Measurements from ENCODE around the gene DEGS2. TPM values are rescaled to one million over a fixed set of nuclear protein-coding genes. Genes with fewer than 3 reads are reported as not detected.
A peak's percentile ranks its signal among the peaks of the same experiment; 100 is the strongest.

The DEGS2 gene
- total and polyA plus RNA-seq, 2 donors (not counting 1 experiment from before 2014, with no cell fraction given), result 0.82 to 6.4 TPM

GRCh38 chr14:100192672-100193416 is 33.4 kb upstream of the DEGS2 start:
- H4K20me1 ChIP-seq (ENCODE audit: control insufficient read depth, insufficient read depth, low read length, poor library complexity, severe bottlenecking), result no peaks in the 10 kb centered on the region
- TF ChIP-seq EZH2 (IDR thresholded peaks at IDR 0.05; ENCODE audit: borderline replicate concordance, insufficient read depth, low read depth, low read length, poor library complexity, severe bottlenecking), result no peak
- TF ChIP-seq CTCF (IDR thresholded peaks at IDR 0.05), result peak; percentile 94
- H3K4me3 Mint-ChIP-seq, result peak overlapping the region; percentile 76
- no peaks in the 10 kb centered on the region for H3K9me3 Mint-ChIP-seq (ENCODE audit: insufficient read depth)
- ATAC-seq (ENCODE audit: low read depth) (peak; percentile 98), DNase-seq (peak; percentile 100)
- peak overlapping the region; percentile 3 to 63 (median 52) for H3K4me3 ChIP-seq (ENCODE audit: control extremely low read depth in 1 of 5, extremely low read depth in 1 of 5, insufficient read depth in 1 of 5, low read depth in 2 of 5, low read length in 4 of 5)
- no peaks in the 10 kb centered on the region for H3K27me3 ChIP-seq (replicated peaks in 1 of 4; ENCODE audit: control extremely low read depth in 1 of 4, control insufficient read depth in 3 of 4, insufficient read depth in 4 of 4, low read length in 3 of 4)
- ChIA-PET POLR2A (interaction anchor here (0.6 to 1.4 kb wide), 7 partner anchors 22 to 210 kb away, joined by 3 to 6 read pairs (median 4); partner anchors contain the start of gene EVL), CTCF (interaction anchor here (0.7 to 4.3 kb wide), 50 partner anchors 13 to 221 kb away, joined by 3 to 85 read pairs (median 4); partner anchors contain the start of genes DEGS2, EVL and WDR25)
- peaks cover 4% of the 10 kb centered on the region for H3K79me2 ChIP-seq (ENCODE audit: control insufficient read depth, insufficient read depth, low read length)
- no peaks in the 10 kb centered on the region for H3K27me3 Mint-ChIP-seq
- no peaks in the 10 kb centered on the region for H3K36me3 ChIP-seq (replicated peaks in 1 of 2; ENCODE audit: control extremely low read depth in 1 of 2, control insufficient read depth in 1 of 2, extremely low read depth in 1 of 2, insufficient read depth in 2 of 2, low read length in 1 of 2)
- H2AFZ ChIP-seq (ENCODE audit: insufficient read depth, low read depth, low read length, poor library complexity, severe bottlenecking), result peak overlapping the region; percentile 99
- intact Hi-C loops (cut with micrococcal nuclease), result loop anchor here (1.0 to 2.0 kb wide), 11 partner anchors 21 to 211 kb away; partner anchors contain the start of genes DEGS2, EVL and WDR25
- H3K4me2 ChIP-seq (replicated peaks; ENCODE audit: low read depth, low read length, poor library complexity, severe bottlenecking), result peak overlapping the region; percentile 88
- under 1% methylated on average over 61 of the region's 62 CpGs for WGBS (ENCODE audit: insufficient coverage)
- H3K4me1 Mint-ChIP-seq, result peaks cover 9% of the 10 kb centered on the region
- H3K9ac ChIP-seq (ENCODE audit: low read length), result peak overlapping the region; percentile 69
- peaks cover 0 to 3% (median 0%) of the 10 kb centered on the region in 3 donors for H3K9me3 ChIP-seq (ENCODE audit: control extremely low read depth in 1 of 3, control insufficient read depth in 2 of 3, insufficient read depth in 1 of 3, low read length in 2 of 3)
- peak overlapping the region; percentile 96 for H3K27ac Mint-ChIP-seq
- H3K27ac ChIP-seq (ENCODE audit: low read length in 2 of 2), result peak overlapping the region; percentile 88
- H3K4me1 ChIP-seq (ENCODE audit: control insufficient read depth in 2 of 2, insufficient read depth in 2 of 2, low read length in 2 of 2), result peaks cover 10 to 14% of the 10 kb centered on the region in 2 donors

Data from B cell (primary cell).